ENCODE results near the gene RFT1. TPM values are rescaled to one million over a fixed set of nuclear protein-coding genes. Genes with fewer than 3 reads are reported as not detected.

RFT1 gene
- total and polyA plus RNA-seq, 4 donors: 10.8 to 23.1 (median 21.6) TPM

DNA sequence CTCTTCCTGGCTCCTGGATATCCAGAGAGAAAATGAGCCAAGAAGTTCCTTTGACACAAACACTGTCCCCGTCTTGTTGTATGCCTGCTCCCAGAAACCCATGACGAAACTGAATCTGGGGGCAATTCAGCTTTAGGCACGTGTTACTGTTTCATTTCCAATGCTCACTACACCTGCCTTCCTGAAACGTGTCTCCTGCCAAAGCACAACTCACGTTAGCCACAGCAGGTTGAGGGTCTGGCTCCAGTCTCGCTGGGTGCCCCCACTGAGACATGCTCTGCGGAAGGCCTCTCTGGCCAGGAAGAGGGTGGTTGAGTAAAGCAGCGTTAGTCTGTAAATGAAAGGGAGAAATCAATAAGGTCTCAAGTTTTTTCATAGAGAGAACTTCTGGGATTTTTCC lies 6.7 kb downstream of the RFT1 start:
- TF ChIP-seq, protein P1, sequence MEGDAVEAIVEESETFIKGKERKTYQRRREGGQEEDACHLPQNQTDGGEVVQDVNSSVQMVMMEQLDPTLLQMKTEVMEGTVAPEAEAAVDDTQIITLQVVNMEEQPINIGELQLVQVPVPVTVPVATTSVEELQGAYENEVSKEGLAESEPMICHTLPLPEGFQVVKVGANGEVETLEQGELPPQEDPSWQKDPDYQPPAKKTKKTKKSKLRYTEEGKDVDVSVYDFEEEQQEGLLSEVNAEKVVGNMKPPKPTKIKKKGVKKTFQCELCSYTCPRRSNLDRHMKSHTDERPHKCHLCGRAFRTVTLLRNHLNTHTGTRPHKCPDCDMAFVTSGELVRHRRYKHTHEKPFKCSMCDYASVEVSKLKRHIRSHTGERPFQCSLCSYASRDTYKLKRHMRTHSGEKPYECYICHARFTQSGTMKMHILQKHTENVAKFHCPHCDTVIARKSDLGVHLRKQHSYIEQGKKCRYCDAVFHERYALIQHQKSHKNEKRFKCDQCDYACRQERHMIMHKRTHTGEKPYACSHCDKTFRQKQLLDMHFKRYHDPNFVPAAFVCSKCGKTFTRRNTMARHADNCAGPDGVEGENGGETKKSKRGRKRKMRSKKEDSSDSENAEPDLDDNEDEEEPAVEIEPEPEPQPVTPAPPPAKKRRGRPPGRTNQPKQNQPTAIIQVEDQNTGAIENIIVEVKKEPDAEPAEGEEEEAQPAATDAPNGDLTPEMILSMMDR (IDR thresholded peaks at IDR 0.05; ENCODE audit: control extremely low read depth, extremely low read depth): no peak
- H3K27me3 ChIP-seq (ENCODE audit: control insufficient read depth in 3 of 3, insufficient read depth in 3 of 3, low read length in 2 of 3): no peaks in the 10 kb centered on the region
- H3K27ac ChIP-seq (ENCODE audit: low read depth in 1 of 2, low read length in 1 of 2): peak overlapping the region in 1 of 2 donors; percentile 35
- H3K36me3 ChIP-seq (ENCODE audit: control insufficient read depth in 4 of 4, insufficient read depth in 4 of 4, low read length in 4 of 4): peaks cover 9 to 50% (median 38%) of the 10 kb centered on the region in 4 donors
- DNase-seq (no peak), ATAC-seq (ENCODE audit: insufficient read depth, low FRiP score) (no peak)
- 68 to 82% methylated on average over 8 of the region's 8 CpGs for WGBS, 2 donors
- H3K4me3 ChIP-seq: no peak overlapping the region
- no peaks in the 10 kb centered on the region for H3K9me3 ChIP-seq (ENCODE audit: control insufficient read depth in 4 of 4, insufficient read depth in 3 of 4, low read length in 3 of 4)
- no peak overlapping the region for H3K9ac ChIP-seq (ENCODE audit: insufficient read depth in 1 of 2, low read length in 2 of 2)
- peaks cover 0 to 4% (median 0%) of the 10 kb centered on the region in 5 donors for H3K4me1 ChIP-seq (ENCODE audit: control insufficient read depth in 5 of 5, insufficient read depth in 5 of 5, low read length in 5 of 5)

DNA sequence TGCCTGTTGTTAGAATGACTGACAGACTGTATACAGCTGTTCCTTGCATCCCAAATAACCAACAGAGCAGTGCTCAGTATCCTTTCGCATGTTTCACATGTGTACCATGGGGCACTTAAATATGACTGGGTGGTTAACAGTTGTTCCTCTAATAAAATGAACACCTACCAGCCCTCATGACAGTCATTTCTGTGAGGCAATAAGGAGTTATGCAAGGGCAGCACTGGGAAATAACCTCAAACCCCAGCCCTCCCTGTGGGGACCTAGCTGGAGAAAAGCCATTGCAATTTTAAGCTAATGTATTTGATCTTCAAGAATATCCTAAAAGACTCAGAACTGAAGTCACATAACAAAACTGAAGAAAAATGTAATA lies 7.3 kb downstream of the RFT1 start:
- no peak for ATAC-seq (ENCODE audit: insufficient read depth, low FRiP score)
- 44 to 74% methylated on average over 1 of the region's 1 CpG for WGBS, 2 donors
- TF ChIP-seq, protein P1 (IDR thresholded peaks at IDR 0.05; ENCODE audit: control extremely low read depth, extremely low read depth): no peak
- no peak overlapping the region for H3K9ac ChIP-seq (ENCODE audit: insufficient read depth in 1 of 2, low read length in 2 of 2)
- peak overlapping the region in 1 of 2 donors; percentile 70 for H3K27ac ChIP-seq (ENCODE audit: low read depth in 1 of 2, low read length in 1 of 2)
- peaks cover 0 to 4% (median 0%) of the 10 kb centered on the region in 5 donors for H3K4me1 ChIP-seq (ENCODE audit: control insufficient read depth in 5 of 5, insufficient read depth in 5 of 5, low read length in 5 of 5)
- no peak overlapping the region for H3K4me3 ChIP-seq
- peaks cover 9 to 52% (median 42%) of the 10 kb centered on the region in 4 donors for H3K36me3 ChIP-seq (ENCODE audit: control insufficient read depth in 4 of 4, insufficient read depth in 4 of 4, low read length in 4 of 4)
- DNase-seq: no peak
- no peaks in the 10 kb centered on the region for H3K9me3 ChIP-seq (ENCODE audit: control insufficient read depth in 4 of 4, insufficient read depth in 3 of 4, low read length in 3 of 4)
- no peaks in the 10 kb centered on the region for H3K27me3 ChIP-seq (ENCODE audit: control insufficient read depth in 3 of 3, insufficient read depth in 3 of 3, low read length in 2 of 3)

DNA sequence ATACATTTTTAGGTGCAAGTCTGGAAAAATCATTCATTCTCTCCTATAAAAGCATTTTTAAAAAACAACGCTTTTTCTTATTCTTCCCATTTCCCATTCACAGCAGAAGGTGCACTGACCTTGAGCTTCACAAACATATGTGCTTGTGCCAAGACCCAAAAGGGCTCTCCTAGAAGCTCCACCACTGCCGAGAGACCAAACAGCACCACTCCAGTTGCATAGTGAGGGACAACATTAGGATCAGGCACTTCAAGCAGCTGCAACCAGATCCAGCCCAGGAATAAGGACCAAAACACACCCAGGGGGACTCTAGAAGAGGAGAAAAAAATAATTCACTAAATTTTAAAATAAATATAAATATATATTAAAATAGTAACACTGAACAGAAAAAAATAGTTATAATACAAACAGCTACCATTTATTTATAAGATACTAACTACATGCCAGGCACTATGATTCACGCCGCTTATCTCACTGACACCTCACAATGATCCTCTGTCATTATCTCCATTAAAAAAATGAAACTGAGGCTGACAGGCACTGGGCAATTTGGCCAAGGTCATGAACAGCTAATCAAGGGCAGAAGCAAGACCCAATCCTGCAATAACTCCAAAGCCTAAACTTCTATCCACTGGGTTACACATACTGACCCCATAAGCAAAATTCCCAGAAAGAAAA lies 7.8 kb downstream of the RFT1 start:
- peaks cover 9 to 56% (median 43%) of the 10 kb centered on the region in 4 donors for H3K36me3 ChIP-seq (ENCODE audit: control insufficient read depth in 4 of 4, insufficient read depth in 4 of 4, low read length in 4 of 4)
- ATAC-seq (ENCODE audit: insufficient read depth, low FRiP score): no peak
- no peak for DNase-seq
- H3K27me3 ChIP-seq (ENCODE audit: control insufficient read depth in 3 of 3, insufficient read depth in 3 of 3, low read length in 2 of 3): no peaks in the 10 kb centered on the region
- H3K9me3 ChIP-seq (ENCODE audit: control insufficient read depth in 4 of 4, insufficient read depth in 3 of 4, low read length in 3 of 4): no peaks in the 10 kb centered on the region
- no peak overlapping the region for H3K9ac ChIP-seq (ENCODE audit: insufficient read depth in 1 of 2, low read length in 2 of 2)
- 92 to 95% methylated on average over 4 of the region's 4 CpGs for WGBS, 2 donors
- TF ChIP-seq, protein P1 (IDR thresholded peaks at IDR 0.05; ENCODE audit: control extremely low read depth, extremely low read depth): no peak
- H3K27ac ChIP-seq (ENCODE audit: low read depth in 1 of 2, low read length in 1 of 2): peak overlapping the region in 1 of 2 donors; percentile 70
- H3K4me3 ChIP-seq: no peak overlapping the region
- peaks cover 0 to 4% (median 0%) of the 10 kb centered on the region in 5 donors for H3K4me1 ChIP-seq (ENCODE audit: control insufficient read depth in 5 of 5, insufficient read depth in 5 of 5, low read length in 5 of 5)

Measured in lung (tissue), 12 donors.